ENCODE measurements around the gene TARDBP. TPM values are rescaled to one million over a fixed set of nuclear protein-coding genes. Genes with fewer than 3 reads are reported as not detected.
"Not testable (repeated sequence)": the region's sequence is repeated elsewhere in the genome, so short reads cannot be mapped to it uniquely, and the experiment has no call there.

Gene TARDBP
- total and polyA plus RNA-seq, 9 donors, result 106 to 175 (median 143) TPM

DNA sequence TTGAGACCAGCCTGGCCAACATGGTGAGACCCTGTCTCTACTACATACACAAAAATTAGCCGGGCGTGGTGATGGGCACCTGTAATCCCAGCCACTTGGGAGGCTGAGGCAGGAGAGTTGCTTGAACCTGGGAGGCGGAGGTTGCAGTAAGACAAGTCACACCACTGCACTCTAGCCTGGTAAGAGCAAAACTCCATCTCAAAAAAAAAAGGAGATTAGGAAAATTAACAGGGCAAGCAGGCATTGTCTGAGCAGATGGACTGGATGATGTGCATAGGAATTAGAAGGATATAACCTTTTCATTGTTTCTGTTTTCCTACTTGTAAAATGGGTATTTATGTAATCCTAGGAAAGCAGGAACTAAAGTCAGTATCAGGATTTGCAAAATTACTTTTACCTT, 15.6 kb downstream of the TARDBP start:
- TF ChIP-seq POLR2A (IDR thresholded peaks at IDR 0.05), result no peak
- TF ChIP-seq EP300 (IDR thresholded peaks at IDR 0.05), result no peak
- TF ChIP-seq CTCF (IDR thresholded peaks at IDR 0.05), result no peak
- Histone ChIP-seq H3K4me1 (ENCODE audit: insufficient read depth) (no peaks in the 10 kb centered on the region), H3K27ac (no peak overlapping the region), H3K4me3 (no peak overlapping the region), H3K27me3 (no peaks in the 10 kb centered on the region), H3K36me3 (no peaks in the 10 kb centered on the region), H3K9me3 (no peaks in the 10 kb centered on the region)
- WGBS, 3 donors, result 89 to 93% (median 92%) methylated on average over 3 of the region's 3 CpGs
- intact Hi-C loops (cut with DNase I), result no loop called here
- DNase-seq, result no peak

DNA sequence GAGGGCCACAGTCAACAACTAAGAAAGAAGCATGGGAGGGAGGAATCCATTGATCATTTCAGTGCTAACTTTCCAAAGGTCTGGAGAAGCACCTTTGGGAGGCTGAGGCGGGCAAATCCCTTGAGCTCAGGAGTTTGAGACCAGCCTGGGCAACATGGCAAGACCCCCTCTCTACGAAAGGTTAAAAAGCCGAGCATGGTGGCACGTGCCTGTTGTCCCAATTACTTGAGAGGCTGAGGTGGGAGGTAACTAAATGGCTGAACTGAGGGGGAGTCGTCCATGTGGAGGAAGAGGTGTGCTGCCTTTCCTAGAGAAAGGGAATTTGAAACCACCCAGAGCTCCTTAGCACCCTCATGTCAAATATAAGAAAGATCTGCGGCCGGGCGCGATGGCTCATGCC, 18.4 kb downstream of the TARDBP start:
- Histone ChIP-seq H3K27ac (no peak overlapping the region), H3K27me3 (no peaks in the 10 kb centered on the region), H3K4me1 (ENCODE audit: insufficient read depth) (no peaks in the 10 kb centered on the region), H3K36me3 (no peaks in the 10 kb centered on the region), H3K9me3 (no peaks in the 10 kb centered on the region), H3K4me3 (no peak overlapping the region)
- 68 to 76% (median 75%) methylated on average over 9 of the region's 9 CpGs for WGBS, 3 donors
- TF ChIP-seq POLR2A (IDR thresholded peaks at IDR 0.05) (no peak), CTCF (IDR thresholded peaks at IDR 0.05) (no peak), EP300 (IDR thresholded peaks at IDR 0.05) (no peak)
- intact Hi-C loops (cut with DNase I), result no loop called here
- DNase-seq, result no peak

GRCh38 chr1:11031624-11032262, 19.3 kb downstream of the TARDBP start:
- intact Hi-C loops (cut with DNase I), result no loop called here
- Histone ChIP-seq H3K27ac (no peak overlapping the region), H3K9me3 (no peaks in the 10 kb centered on the region), H3K36me3 (no peaks in the 10 kb centered on the region), H3K4me1 (ENCODE audit: insufficient read depth) (no peaks in the 10 kb centered on the region), H3K27me3 (no peaks in the 10 kb centered on the region), H3K4me3 (no peak overlapping the region)
- no peak for DNase-seq
- 77 to 86% (median 81%) methylated on average over 10 of the region's 10 CpGs for WGBS, 3 donors
- no peak for TF ChIP-seq EP300 (IDR thresholded peaks at IDR 0.05)
- no peak for TF ChIP-seq POLR2A (IDR thresholded peaks at IDR 0.05)
- TF ChIP-seq CTCF (IDR thresholded peaks at IDR 0.05), result no peak

- H3K9me3 ChIP-seq; H3K4me1 ChIP-seq (ENCODE audit: insufficient read depth); intact Hi-C loops (cut with DNase I); H3K27me3 ChIP-seq; DNase-seq; H3K36me3 ChIP-seq; H3K4me3 ChIP-seq; H3K27ac ChIP-seq: not testable (repeated sequence)
- WGBS, 3 donors, result 54 to 57% (median 56%) methylated on average over 18 of the region's 18 CpGs
Observed at GRCh38 chr1:11037019-11037739, 24.7 kb downstream of the TARDBP start.

DNA sequence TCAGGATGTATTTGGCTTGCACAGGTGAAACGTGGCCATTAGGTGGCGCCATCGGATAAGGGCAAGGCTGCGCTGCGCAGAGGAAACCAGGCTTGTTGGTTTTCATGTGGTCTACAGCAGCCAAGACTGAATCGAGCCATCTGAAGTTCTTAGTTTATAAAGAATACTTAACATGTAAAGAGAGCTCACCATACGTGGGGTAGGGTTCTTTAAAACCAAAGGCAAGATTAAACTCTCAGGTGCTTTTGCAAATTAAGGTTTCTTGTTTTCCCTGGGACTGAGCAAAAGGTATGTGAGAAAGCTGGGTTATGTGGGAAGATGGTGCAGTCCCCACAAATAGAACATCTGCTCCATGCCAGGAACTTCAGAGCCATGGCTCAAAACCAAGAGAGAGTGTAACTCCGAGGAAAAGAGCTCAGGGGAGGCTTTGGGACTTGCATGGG, 25.3 kb downstream of the TARDBP start:
- WGBS, 3 donors, result 0 to 1% (median 1%) methylated on average over 8 of the region's 8 CpGs
- intact Hi-C loops (cut with DNase I), result loop anchor here in 3 of 4 donors (2.0 kb wide), 3 partner anchors 605 to 609 kb away; no protein-coding TSS in a partner anchor
- Histone ChIP-seq H3K36me3 (no peaks in the 10 kb centered on the region), H3K4me1 (ENCODE audit: insufficient read depth) (no peaks in the 10 kb centered on the region), H3K27ac (no peak overlapping the region), H3K27me3 (no peaks in the 10 kb centered on the region), H3K4me3 (no peak overlapping the region), H3K9me3 (no peaks in the 10 kb centered on the region)
- TF ChIP-seq CTCF (IDR thresholded peaks at IDR 0.05) (peak; percentile 87 to 94 (median 89)), POLR2A (IDR thresholded peaks at IDR 0.05) (no peak), EP300 (IDR thresholded peaks at IDR 0.05) (no peak)
- DNase-seq, result peak; percentile 81 to 91 (median 88)
